ENCODE data around the gene KCNN3.

DNA sequence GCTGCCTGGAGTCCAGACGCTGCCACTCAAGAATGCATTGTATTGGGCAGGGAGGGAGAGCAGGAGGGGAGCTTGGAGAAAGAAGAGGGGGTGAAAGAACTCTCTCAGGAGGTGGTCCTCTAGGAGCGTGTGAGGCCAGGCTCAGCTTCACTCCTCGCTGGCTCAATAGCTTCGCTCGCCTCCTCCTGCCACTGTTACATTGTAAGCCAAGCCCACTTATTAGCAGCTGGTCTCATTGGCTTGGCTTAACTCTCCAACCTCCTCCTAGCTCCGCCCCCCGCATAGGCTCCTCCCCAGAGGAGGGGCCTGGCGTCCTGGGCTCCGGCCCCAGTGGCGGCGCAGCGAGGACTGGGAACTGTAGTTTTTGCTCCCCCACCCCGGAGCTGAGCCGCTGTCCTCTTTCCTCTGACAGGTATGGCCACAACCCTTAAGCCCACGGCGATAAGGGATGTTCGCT lies at the start of gene KCNN3:
- TF ChIP-seq CTCF (IDR thresholded peaks at IDR 0.05) (no peak), EZH2 (IDR thresholded peaks at IDR 0.05) (no peak), EZH2phosphoT487 (IDR thresholded peaks at IDR 0.05) (no peak)
